K562 (cell line): ENCODE measurements around the gene GRK1. TPM values are rescaled to one million over a fixed set of nuclear protein-coding genes. Genes with fewer than 3 reads are reported as not detected.
A peak's percentile ranks its signal among the peaks of the same experiment; 100 is the strongest.

Source experiments
- ATAC-seq: fragments of 200-7000 bp; cut with Tn5 transposase; 3 replicates; pipeline ENCODE4 v1.9.1; 2020; ENCODE audit warnings: moderate library complexity
- BruUV-seq: library from RNA; stranded (reverse); fragments of 400-500 nt; replicated peaks from 2 replicates; lab custom pipeline; 2021; lab: Mats Ljungman, UMichigan
- CTCF ChIA-PET: fragments of 300-600 bp; formaldehyde crosslinking; extraction: SDS; loops from one replicate; lab custom pipeline; 2021; ENCODE audit warnings: low intra/inter-chr PET ratio; lab: Yijun Ruan, JAX
- POLR2A ChIA-PET: fragments of 300-600, 350-650 bp; sonication (Branson Sonifier 250); formaldehyde crosslinking; extraction: SDS; loops from one replicate; lab custom pipeline; 2021; ENCODE audit warnings: antibody characterized with exemption, inconsistent platforms; lab: Yijun Ruan, JAX
- DNase-seq, 4 experiments: peaks; one replicate each; pipeline versions ENCODE4 v3.0.0 to v3.0.0-alpha.2; 2011 to 2018; ENCODE audit warnings: low spot score in 3 of 4, mixed read lengths in 3 of 4; ENCODE audit errors: extremely low read depth in 1 of 4
- FAIRE-seq: peaks from 2 replicates; lab custom pipeline; 2011; peaks lifted over from hg19 to GRCh38; lab: Jason Lieb, UNC
- H2AFZ ChIP-seq: 2 replicates; pipeline ENCODE4 v1.6.0; 2011; ENCODE audit warnings: low read depth, low read length, control low read depth, inconsistent platforms
- H3K27ac ChIP-seq: fragments of 200-600 bp; 3 replicates; pipeline ENCODE4 v1.8.0; 2011; ENCODE audit warnings: low read depth, mild to moderate bottlenecking, control low read depth, inconsistent platforms, low read length, moderate library complexity, mixed read lengths; ENCODE audit errors: extremely low read depth
- H3K27me3 ChIP-seq, 2 experiments: fragments of 300-600 bp in 1 of 2; 2 replicates in 1 of 2; 3 replicates in 1 of 2; pipeline versions ENCODE4 v1.6.0 to v1.8.0; 2011; ENCODE audit warnings: inconsistent platforms in 2 of 2, low read length in 2 of 2, mild to moderate bottlenecking in 1 of 2, mixed read lengths in 1 of 2, moderate library complexity in 1 of 2; ENCODE audit not compliant: control insufficient read depth in 2 of 2, insufficient read depth in 2 of 2
- H3K36me3 ChIP-seq: fragments of 300-600 bp; 3 replicates; pipeline ENCODE4 v1.8.0; 2011; ENCODE audit warnings: mild to moderate bottlenecking, low read length, inconsistent platforms; ENCODE audit not compliant: control insufficient read depth, insufficient read depth
- H3K4me1 ChIP-seq, 2 experiments: fragments of 200-600 bp in 1 of 2; replicated peaks in 1 of 2; 2 replicates in 1 of 2; 3 replicates in 1 of 2; pipeline versions ENCODE4 v1.5.1 to v1.8.0; 2011; ENCODE audit warnings: inconsistent platforms in 2 of 2, low read length in 2 of 2, mild to moderate bottlenecking in 1 of 2, mixed read lengths in 1 of 2, moderate library complexity in 1 of 2; ENCODE audit not compliant: control insufficient read depth in 2 of 2, insufficient read depth in 2 of 2
- H3K4me2 ChIP-seq: 2 replicates; pipeline ENCODE4 v1.6.1; 2011; ENCODE audit warnings: low read length, control low read depth, inconsistent platforms, mixed read lengths; ENCODE audit not compliant: insufficient read depth
- H3K4me3 ChIP-seq: fragments of 200-600 bp; sonication (generic), shearing (Covaris generic); 2 replicates; pipeline ENCODE4 v1.5.1; 2016; ENCODE audit warnings: control low read depth, inconsistent platforms
- H3K79me2 ChIP-seq: fragments of 200-600 bp; 3 replicates; pipeline ENCODE4 v1.8.0; 2011; ENCODE audit warnings: low read length, inconsistent platforms; ENCODE audit not compliant: control insufficient read depth, insufficient read depth
- H3K9ac ChIP-seq, 2 experiments: 2 replicates each; pipeline versions ENCODE4 v1.6.0 to v1.6.1; 2011; ENCODE audit warnings: low read depth in 2 of 2, low read length in 2 of 2, control low read depth in 1 of 2, inconsistent platforms in 1 of 2, mild to moderate bottlenecking in 1 of 2, mixed read lengths in 1 of 2; ENCODE audit not compliant: insufficient read depth in 1 of 2
- H3K9me1 ChIP-seq: one replicate; pipeline ENCODE4 v1.6.0; 2011; ENCODE audit warnings: inconsistent platforms, mild to moderate bottlenecking, low read length, moderate library complexity; ENCODE audit not compliant: control insufficient read depth, insufficient read depth
- H3K9me3 ChIP-seq: replicated peaks from 2 replicates; pipeline ENCODE4 v1.5.1; 2011; ENCODE audit warnings: low read depth, low read length, inconsistent platforms; ENCODE audit not compliant: control insufficient read depth, insufficient read depth
- H4K20me1 ChIP-seq: replicated peaks from 2 replicates; pipeline ENCODE4 v1.6.1; 2011; ENCODE audit warnings: low read length, inconsistent platforms, mixed read lengths; ENCODE audit not compliant: control insufficient read depth, insufficient read depth
- MAX ChIP-seq: sonication (generic); formaldehyde crosslinking; IDR thresholded peaks from 2 replicates; pipeline ENCODE4 v1.9.0; 2022; ENCODE audit warnings: mild to moderate bottlenecking, missing genetic modification reagents
- ZNF561 ChIP-seq: fragments of 450-650 bp; formaldehyde crosslinking; conservative IDR thresholded peaks from 2 replicates; pipeline ENCODE4 v1.4.0; 2020; ENCODE audit warnings: mild to moderate bottlenecking, moderate library complexity
- WGBS: fragments of 100-300 bp; shearing (Covaris generic); methylation state at CpG from one replicate; pipeline ENCODE4 v1.1.6; 2016; ENCODE audit warnings: low coverage, mixed read lengths; ENCODE audit not compliant: insufficient coverage; ENCODE audit errors: missing lambda C conversion rate; 5-methylcytosine and 5-hydroxymethylcytosine counted together
- in situ Hi-C: fragments of 300-500 bp; cut with MboI; formaldehyde crosslinking; loops from 4 replicates; pipeline ENCODE4 v1.15.0; 2018; ENCODE audit warnings: inconsistent platforms, mixed read lengths
- intact Hi-C: fragments of 100-400 bp; cut with micrococcal nuclease; formaldehyde crosslinking; loops from 2 replicates; pipeline ENCODE4 v1.14.2; 2022
- polyA plus RNA-seq, 8 experiments: library from polyadenylated mRNA; depleted of rRNA in 4 of 8; stranded (reverse) in 5 of 8; unstranded in 3 of 8; fragments of >200 nt; fragmentation: Nextera tagmentation in 2 of 8; fragmentation: Illumina TruSeq in 1 of 8; extraction: Ambion mirVana in 2 of 8; extraction: Trizol in 1 of 8; gene quantifications; 2 replicates each; pipeline versions ENCODE4 v1.2.1 to v1.2.3, GENCODE V29; 2011 to 2014; ENCODE audit warnings: inconsistent platforms in 1 of 8, missing spikeins in 1 of 8
- total RNA-seq, 7 experiments: library from RNA; depleted of rRNA in 6 of 7; stranded (reverse); fragments of >200 nt in 6 of 7; fragmentation: Illumina TruSeq in 2 of 7; extraction: Trizol in 2 of 7; gene quantifications; 2 replicates each; pipeline versions ENCODE4 v1.2.1 to v1.2.3, GENCODE V29; 2011 to 2021; ENCODE audit warnings: low replicate concordance in 1 of 7

GRK1 gene
- total and polyA plus RNA-seq, 9 of the 15 experiments (the other 6 are each of a cell fraction or from before 2014, with no cell fraction given): 0.09 TPM; not detected in 8

GRCh38 chr13:113724016-113724758 is 57.2 kb downstream of the GRK1 start:
- TF ChIP-seq ZNF561 (CRISPR knock-in tag) (no peak), MAX (CRISPR knock-in tag) (0 out of 2 replicates have a peak, but pooled peaks have one; percentile 1)
- TF ChIP-seq, all 486 proteins: peak for 1
- whole genome bisulfite sequencing: 36% methylated on average over 19 of the region's 30 CpGs
- Histone ChIP-seq H3K4me3 (no peak overlapping the region), H3K79me2 (no peaks in the 10 kb centered on the region), H3K27me3 (peaks cover 3 to 9% of the 10 kb centered on the region in 2 experiments; a peak in 3 of 5 replicates), H3K9me3 (no peaks in the 10 kb centered on the region; the same call in 1 of the 2 replicates), H3K9ac (peak overlapping the region in 1 of 2 experiments; percentile 74; a peak in 2 of 4 replicates), H3K36me3 (no peaks in the 10 kb centered on the region), H4K20me1 (no peaks in the 10 kb centered on the region), H3K9me1 (no peaks in the 10 kb centered on the region), H3K4me1 (peaks cover 9 to 32% of the 10 kb centered on the region in 2 experiments; a peak in 4 of 5 replicates), H3K27ac (no peak overlapping the region), H3K4me2 (peak overlapping the region; percentile 76), H2AFZ (no peak overlapping the region)
- intact Hi-C loops (no loop called here), in situ Hi-C loops (loop anchor here (10.0 kb wide), 2 partner anchors 59 to 229 kb away; partner anchors contain the start of genes DCUN1D2 and GRK1)
- ATAC-seq (no peak), DNase-seq (no peak), FAIRE-seq (no peak)
- ChIA-PET POLR2A (interaction anchor here (0.6 to 1.0 kb wide), 2 partner anchors 60 to 1698 kb away, joined by 3 read pairs; no protein-coding TSS in a partner anchor), CTCF (no interaction called here)
- no TSS peak for BruUV-seq
